WTC11 (cell line): ENCODE measurements around the gene ARF6. TPM values are rescaled to one million over a fixed set of nuclear protein-coding genes. Genes with fewer than 3 reads are reported as not detected.

Experiments used
- ATAC-seq: fragments of 200-7000 bp; cut with Tn5 transposase; 2 replicates; pipeline ENCODE4 v1.10.0; 2021; ENCODE audit warnings: mild to moderate bottlenecking, moderate library complexity
- CTCF ChIA-PET: fragments of 300-600 bp; sonication (Branson Sonifier 250); formaldehyde crosslinking; loops from one replicate; lab custom pipeline; 2021; ENCODE audit warnings: antibody characterized with exemption; lab: Charles Lee
- POLR2A ChIA-PET: fragments of 350-600 bp; sonication (Branson Sonifier 250); formaldehyde crosslinking; loops from one replicate; lab custom pipeline; 2021; ENCODE audit warnings: antibody characterized with exemption; lab: Charles Lee
- DNase-seq: peaks from one replicate; pipeline ENCODE4 v3.0.0; 2021; ENCODE audit warnings: low spot score
- H3K27ac Mint-ChIP-seq: 2 replicates; pipeline ENCODE4 v1.8.0; 2021; ENCODE audit warnings: mixed read lengths
- H3K27me3 Mint-ChIP-seq: 2 replicates; pipeline ENCODE4 v1.8.0; 2021; ENCODE audit warnings: low read depth, mild to moderate bottlenecking, moderate library complexity, mixed read lengths
- H3K36me3 Mint-ChIP-seq: 2 replicates; pipeline ENCODE4 v1.8.0; 2021; ENCODE audit warnings: mixed read lengths
- H3K4me1 Mint-ChIP-seq: 2 replicates; pipeline ENCODE4 v1.8.0; 2022; ENCODE audit warnings: mixed read lengths
- H3K4me3 Mint-ChIP-seq: 2 replicates; pipeline ENCODE4 v1.8.0; 2021; ENCODE audit warnings: mild to moderate bottlenecking, moderate library complexity, mixed read lengths
- H3K9me3 Mint-ChIP-seq: 2 replicates; pipeline ENCODE4 v1.8.0; 2021; ENCODE audit warnings: mixed read lengths
- ARID4B ChIP-seq: sonication (generic); formaldehyde crosslinking; IDR thresholded peaks from 2 replicates; pipeline ENCODE4 v1.8.0; 2023; ENCODE audit warnings: missing genetic modification reagents, mild to moderate bottlenecking, borderline replicate concordance
- CBFB ChIP-seq: sonication (generic); formaldehyde crosslinking; IDR thresholded peaks from 2 replicates; pipeline ENCODE4 v1.8.1; 2022; ENCODE audit warnings: mild to moderate bottlenecking, low read depth, missing genetic modification reagents
- CREM ChIP-seq: sonication (generic); formaldehyde crosslinking; IDR thresholded peaks from 2 replicates; pipeline ENCODE4 v1.8.1; 2022; ENCODE audit warnings: mild to moderate bottlenecking, missing genetic modification reagents, moderate library complexity
- GRHL2 ChIP-seq: fragments of 250-450 bp; sonication (Bioruptor Pico); IDR thresholded peaks from 2 replicates; pipeline ENCODE4 v1.8.0; 2022; ENCODE audit warnings: mild to moderate bottlenecking, moderate library complexity; ENCODE audit not compliant: insufficient replicate concordance, severe bottlenecking
- HMGXB4 ChIP-seq: sonication (generic); formaldehyde crosslinking; IDR thresholded peaks from 2 replicates; pipeline ENCODE4 v1.8.1; 2023; ENCODE audit warnings: mild to moderate bottlenecking, moderate library complexity, missing genetic modification reagents
- NFYB ChIP-seq: sonication (generic); formaldehyde crosslinking; conservative IDR thresholded peaks from 2 replicates; pipeline ENCODE4 v1.8.0; 2022; ENCODE audit warnings: low read depth, missing genetic modification reagents
- SOX15 ChIP-seq: fragments of 250-450 bp; sonication (Bioruptor Pico); IDR thresholded peaks from 2 replicates; pipeline ENCODE4 v1.9.0; 2021; ENCODE audit warnings: mild to moderate bottlenecking
- SP1 ChIP-seq: sonication (generic); formaldehyde crosslinking; conservative IDR thresholded peaks from 2 replicates; pipeline ENCODE4 v1.8.1; 2022; ENCODE audit warnings: missing genetic modification reagents
- USF2 ChIP-seq: sonication (generic); formaldehyde crosslinking; IDR thresholded peaks from 2 replicates; pipeline ENCODE4 v1.8.1; 2023; ENCODE audit warnings: mild to moderate bottlenecking, missing genetic modification reagents, moderate library complexity
- ZBTB43 ChIP-seq: sonication (generic); formaldehyde crosslinking; IDR thresholded peaks from 2 replicates; pipeline ENCODE4 v1.8.1; 2023; ENCODE audit warnings: mild to moderate bottlenecking, missing genetic modification reagents
- ZNF121 ChIP-seq: sonication (generic); formaldehyde crosslinking; IDR thresholded peaks from 2 replicates; pipeline ENCODE4 v1.8.0; 2023; ENCODE audit warnings: missing genetic modification reagents
- ZNF281 ChIP-seq: sonication (generic); formaldehyde crosslinking; IDR thresholded peaks from 2 replicates; pipeline ENCODE4 v1.8.0; 2023; ENCODE audit warnings: mild to moderate bottlenecking, missing genetic modification reagents
- total RNA-seq: library from RNA; stranded (reverse); gene quantifications from 3 replicates; pipeline ENCODE4 v1.2.3, GENCODE V29; 2021

Gene ARF6
- total RNA-seq, 1 experiment from 2014 or later = 55.9 TPM

- TF ChIP-seq USF2 = peak; percentile 49; the same call in 1 of the 2 replicates
- TF ChIP-seq ZBTB43 = 0 out of 2 replicates have a peak, but pooled peaks have one; percentile 72
- TF ChIP-seq ARID4B (CRISPR knock-in tag) = peak; percentile 6; the same call in 1 of the 2 replicates
- no peak for TF ChIP-seq CBFB (CRISPR knock-in tag)
These were observed at the start of gene ARF6 (continued) for GRCh38 chr14:49892636-49893308.

GRCh38 chr14:49849213-49849847 lies 43.6 kb upstream of the ARF6 start:
- H3K27me3 Mint-ChIP-seq = no peaks in the 10 kb centered on the region
- H3K27ac Mint-ChIP-seq = no peak overlapping the region
- peaks cover 10% of the 10 kb centered on the region for H3K4me1 Mint-ChIP-seq
- no peak for TF ChIP-seq SOX15 (CRISPR knock-in tag)
- TF ChIP-seq GRHL2 (CRISPR knock-in tag) = no peak
- no peak for TF ChIP-seq ZNF121 (CRISPR knock-in tag)
- no peak for TF ChIP-seq SP1 (CRISPR knock-in tag)
- TF ChIP-seq CREM (CRISPR knock-in tag) = no peak
- no peak for TF ChIP-seq ARID4B (CRISPR knock-in tag)
- TF ChIP-seq ZNF281 = no peak
- TF ChIP-seq HMGXB4 (CRISPR knock-in tag) = no peak
- no peak for TF ChIP-seq NFYB
- no peak for TF ChIP-seq CBFB (CRISPR knock-in tag)
- ChIA-PET POLR2A (no interaction called here), CTCF (interaction anchor here (2.4 kb wide), 1 partner anchor 13 kb away, joined by 10 read pairs; no protein-coding TSS in a partner anchor)
- peaks cover 8% of the 10 kb centered on the region; the same call in 1 of the 2 replicates for H3K9me3 Mint-ChIP-seq
- peaks cover 47% of the 10 kb centered on the region for H3K36me3 Mint-ChIP-seq
- ATAC-seq = no peak
- H3K4me3 Mint-ChIP-seq = no peak overlapping the region
- DNase-seq = no peak
